Psoas muscle (tissue), 8 donors: Measurements from ENCODE around the gene RAB22A. TPM values are rescaled to one million over a fixed set of nuclear protein-coding genes. Genes with fewer than 3 reads are reported as not detected.

Experiments
- ATAC-seq, 4 donors: fragments of 200-7000 bp; cut with Tn5 transposase; one replicate each; pipeline ENCODE4 v1.9.1; 2020; ENCODE audit warnings: moderate library complexity in 3 of 4, mild to moderate bottlenecking in 2 of 4
- DNase-seq, 2 donors: peaks; one replicate each; pipeline ENCODE4 v3.0.0-alpha.2; 2020
- H3K27ac ChIP-seq: fragments of 200-600 bp; one replicate; pipeline ENCODE4 v1.8.0; 2022
- H3K27me3 ChIP-seq, 3 donors: fragments of 200-600 bp in 1 of 3; one replicate each; pipeline versions ENCODE4 v1.6.1 to v1.8.0; 2013 to 2022; ENCODE audit warnings: low read length in 2 of 3, mild to moderate bottlenecking in 2 of 3, moderate library complexity in 1 of 3; ENCODE audit not compliant: insufficient read depth in 3 of 3
- H3K36me3 ChIP-seq, 2 donors: fragments of 200-600 bp in 1 of 2; one replicate each; pipeline versions ENCODE4 v1.6.1 to v1.8.0; 2013 to 2022; ENCODE audit warnings: low read depth in 1 of 2, mild to moderate bottlenecking in 1 of 2, moderate library complexity in 1 of 2; ENCODE audit not compliant: insufficient read depth in 1 of 2
- H3K4me1 ChIP-seq: fragments of 200-600 bp; one replicate; pipeline ENCODE4 v1.8.0; 2022
- H3K4me3 ChIP-seq: fragments of 200-600 bp; one replicate; pipeline ENCODE4 v1.8.0; 2022; ENCODE audit warnings: mild to moderate bottlenecking
- H3K9me3 ChIP-seq: fragments of 200-600 bp; one replicate; pipeline ENCODE4 v1.8.0; 2022
- CTCF ChIP-seq: fragments of 200-600 bp; IDR thresholded peaks from one replicate; pipeline ENCODE4 v1.8.0; 2022; ENCODE audit warnings: antibody characterized with exemption
- WGBS, 3 donors: extraction: QIAGEN DNeasy Blood & Tissue Kit; methylation state at CpG; one replicate each; pipeline versions ENCODE4 v1.1.6 to v1.1.7; 2013; 5-methylcytosine and 5-hydroxymethylcytosine counted together
- intact Hi-C, 2 donors: fragments of 100-400 bp; cut with DNase I; formaldehyde crosslinking; loops; one replicate each; pipeline versions ENCODE4 v1.11.0 to v1.14.2; 2022
- polyA plus RNA-seq, 3 donors: library from polyadenylated mRNA; stranded (reverse); fragments of 200-250 nt; gene quantifications; one replicate each; pipeline ENCODE4 v1.2.3, GENCODE V29; 2013
- total RNA-seq, 4 donors: library from RNA; stranded (reverse); fragmentation: NEBNext Ultra II Directional in 2 of 4; extraction: Animal tissue kit (Norgen Biotek cat#: 25700) in 2 of 4; gene quantifications; one replicate each; pipeline versions ENCODE4 v1.2.1 to v1.2.4, GENCODE V29; 2021 to 2023
- donor health status: healthy with polysubstance abuse.
- donor health status: DM: no; HTN: no; CAD: no; lungs with moderate emphysema.
- donor health status: Bipolar disorder and iron deficiency.
- donor health status: healthy.
- donor health status: DM: yes; HTN: yes; CAD: no.
- donor health status: DM: no; HTN: no; CAD: no.
- donor health status: DM: no; HTN: no; CAD: no.
- donor health status: DM: yes; HTN: yes; CAD: no.

Gene RAB22A
- total and polyA plus RNA-seq, 7 donors, result 3.6 to 8.5 (median 7.9) TPM

- no peak for TF ChIP-seq CTCF
- peaks cover 0 to 24% of the 10 kb centered on the region in 2 donors for H3K36me3 ChIP-seq
- peaks cover 7% of the 10 kb centered on the region for H3K9me3 ChIP-seq
- H3K4me1 ChIP-seq, result no peaks in the 10 kb centered on the region
- no peak overlapping the region for H3K27ac ChIP-seq
- intact Hi-C loops, result no loop called here
- no peak for DNase-seq
- H3K4me3 ChIP-seq, result no peak overlapping the region
- H3K27me3 ChIP-seq, result no peaks in the 10 kb centered on the region
- no peak for ATAC-seq
Observed at GRCh38 chr20:58274384-58274783, 35.1 kb upstream of the RAB22A start.

GRCh38 chr20:58277107-58277506, 32.4 kb upstream of the RAB22A start:
- Histone ChIP-seq H3K36me3 (no peaks in the 10 kb centered on the region), H3K27ac (no peak overlapping the region), H3K9me3 (peaks cover 7% of the 10 kb centered on the region), H3K27me3 (no peaks in the 10 kb centered on the region), H3K4me3 (no peak overlapping the region), H3K4me1 (no peaks in the 10 kb centered on the region)
- TF ChIP-seq CTCF, result no peak
- DNase-seq, result no peak
- no peak for ATAC-seq
- 92 to 94% (median 94%) methylated on average over 2 of the region's 2 CpGs for WGBS, 3 donors
- intact Hi-C loops, result no loop called here

GRCh38 chr20:58277578-58278472, 31.7 kb upstream of the RAB22A start:
- ATAC-seq (no peak), DNase-seq (no peak)
- Histone ChIP-seq H3K36me3 (no peaks in the 10 kb centered on the region), H3K27me3 (no peaks in the 10 kb centered on the region), H3K27ac (no peak overlapping the region), H3K9me3 (peaks cover 7% of the 10 kb centered on the region), H3K4me1 (no peaks in the 10 kb centered on the region), H3K4me3 (no peak overlapping the region)
- TF ChIP-seq CTCF, result no peak
- intact Hi-C loops, result no loop called here
- WGBS, 3 donors, result 68 to 72% (median 71%) methylated on average over 4 of the region's 4 CpGs

- Histone ChIP-seq H3K4me3 (no peak overlapping the region), H3K36me3 (peaks cover 2 to 10% of the 10 kb centered on the region in 2 donors), H3K27me3 (no peaks in the 10 kb centered on the region), H3K4me1 (no peaks in the 10 kb centered on the region), H3K9me3 (no peaks in the 10 kb centered on the region), H3K27ac (no peak overlapping the region)
- TF ChIP-seq CTCF, result no peak
- WGBS, 3 donors, result 75 to 95% (median 87%) methylated on average over 7 of the region's 7 CpGs
- ATAC-seq (no peak), DNase-seq (no peak)
- intact Hi-C loops, result no loop called here
Observed at GRCh38 chr20:58286729-58287128, 22.8 kb upstream of the RAB22A start.
